OCI-LY7 (cell line): ENCODE data around the gene GXYLT1. TPM values are rescaled to one million over a fixed set of nuclear protein-coding genes. Genes with fewer than 3 reads are reported as not detected.

Experiments used
- BruUV-seq: library from RNA; stranded (reverse); fragments of 400-500 nt; replicated peaks from 2 replicates; lab custom pipeline; 2021; lab: Mats Ljungman, UMichigan
- CTCF ChIA-PET: fragments of 300-600 bp; sonication (Branson Sonifier 250); formaldehyde crosslinking; loops from one replicate; lab custom pipeline; 2022; ENCODE audit warnings: antibody characterized with exemption; ENCODE audit not compliant: unreplicated experiment; lab: Charles Lee
- POLR2A ChIA-PET: fragments of 300-600 bp; sonication (Branson Sonifier 250); formaldehyde crosslinking; loops from one replicate; lab custom pipeline; 2022; ENCODE audit warnings: antibody characterized with exemption; lab: Charles Lee
- DNase-seq: peaks from one replicate; pipeline ENCODE4 v3.0.0-alpha.2; 2015; ENCODE audit warnings: low spot score
- H2AFZ ChIP-seq: fragments of 200-600 bp; sonication (generic), shearing (Covaris generic); 2 replicates; pipeline ENCODE4 v1.6.1; 2014; ENCODE audit warnings: mild to moderate bottlenecking, antibody characterized with exemption, low read length, moderate library complexity
- H3K27ac ChIP-seq: fragments of 200-600 bp; sonication (generic); 2 replicates; pipeline ENCODE4 v1.5.1; 2014; ENCODE audit warnings: mixed run types, low read depth, mild to moderate bottlenecking, moderate library complexity, low read length, inconsistent platforms; ENCODE audit not compliant: poor library complexity, severe bottlenecking
- H3K36me3 ChIP-seq: fragments of 200-600 bp; sonication (generic); 2 replicates; pipeline ENCODE4 v1.6.1; 2014; ENCODE audit warnings: mild to moderate bottlenecking, antibody characterized with exemption, low read length, moderate library complexity, mixed read lengths; ENCODE audit not compliant: insufficient read depth
- H3K4me1 ChIP-seq: fragments of 200-600 bp; sonication (generic); 2 replicates; pipeline ENCODE4 v1.5.1; 2014; ENCODE audit warnings: mild to moderate bottlenecking, low read length; ENCODE audit not compliant: insufficient read depth, poor library complexity, severe bottlenecking
- H3K4me2 ChIP-seq: fragments of 200-600 bp; sonication (generic); 2 replicates; pipeline ENCODE4 v1.6.1; 2014; ENCODE audit warnings: mild to moderate bottlenecking, low read length
- H3K4me3 ChIP-seq: fragments of 200-600 bp; sonication (generic); 2 replicates; pipeline ENCODE4 v1.5.1; 2014; ENCODE audit warnings: mild to moderate bottlenecking, low read depth, low read length; ENCODE audit not compliant: poor library complexity, severe bottlenecking
- H3K79me2 ChIP-seq: fragments of 200-600 bp; sonication (generic); 2 replicates; pipeline ENCODE4 v1.6.1; 2016; ENCODE audit warnings: low read depth, mild to moderate bottlenecking, low read length, moderate library complexity, mixed read lengths; ENCODE audit not compliant: insufficient read depth
- H3K9me2 ChIP-seq: fragments of 200-600 bp; sonication (generic); 2 replicates; pipeline ENCODE4 v1.6.1; 2016; ENCODE audit warnings: mild to moderate bottlenecking, low read length, mixed read lengths; ENCODE audit not compliant: insufficient read depth
- H3K9me3 ChIP-seq: fragments of 200-600 bp; sonication (generic); 2 replicates; pipeline ENCODE4 v1.6.1; 2014; ENCODE audit warnings: mild to moderate bottlenecking, mixed run types, low read length, mixed read lengths
- H4K20me1 ChIP-seq: fragments of 200-600 bp; sonication (generic); 2 replicates; pipeline ENCODE4 v1.6.1; 2014; ENCODE audit warnings: mild to moderate bottlenecking, antibody characterized with exemption, low read length, moderate library complexity, mixed read lengths; ENCODE audit not compliant: insufficient read depth
- EZH2phosphoT487 ChIP-seq: fragments of 200-600 bp; sonication (generic); IDR thresholded peaks from 2 replicates; pipeline ENCODE4 v1.6.1; 2018; ENCODE audit warnings: low read depth, borderline replicate concordance, mild to moderate bottlenecking, mixed run types, antibody characterized with exemption, low read length, moderate library complexity, mixed read lengths
- intact Hi-C: fragments of 100-400 bp; cut with micrococcal nuclease; formaldehyde crosslinking; loops from one replicate; pipeline ENCODE4 v1.10.0; 2022; ENCODE audit not compliant: unreplicated experiment
- total RNA-seq, 2 experiments: library from RNA; depleted of rRNA in 1 of 2; stranded (reverse); fragments of >200 nt in 1 of 2; shearing (Covaris generic) in 1 of 2; gene quantifications; 2 replicates each; pipeline ENCODE4 v1.2.3, GENCODE V29; 2014 to 2022
- TF ChIP-seq, protein P1 (sequence below): fragments of 200-600 bp; sonication (generic); conservative IDR thresholded peaks from 2 replicates; pipeline ENCODE4 v1.5.1; 2014; ENCODE audit warnings: mild to moderate bottlenecking, antibody characterized with exemption, low read length, moderate library complexity, mixed read lengths

GXYLT1 gene
- total RNA-seq, 2 experiments from 2014 or later: 9.0 to 11.1 TPM

DNA sequence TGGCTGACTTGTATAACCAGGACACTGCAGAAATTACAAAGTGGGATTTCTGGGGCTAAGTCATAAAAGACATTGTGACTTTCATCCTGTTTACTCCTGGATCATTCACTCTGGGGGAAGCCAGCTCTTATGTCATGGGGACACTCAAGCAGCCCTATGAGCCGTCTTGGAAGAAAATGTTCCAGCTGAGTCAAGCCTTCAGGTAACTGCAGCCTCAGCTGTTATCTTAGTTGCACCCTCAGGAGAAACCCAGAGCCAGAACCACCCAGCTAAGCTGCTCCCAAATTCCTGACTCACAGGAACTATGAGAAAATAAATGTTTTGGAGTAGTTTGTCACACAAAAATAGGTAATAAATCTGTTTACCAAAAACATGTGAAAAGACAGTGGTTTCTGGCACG lies 43.1 kb upstream of the GXYLT1 start:
- Histone ChIP-seq H3K4me1 (peaks cover 12% of the 10 kb centered on the region), H3K4me3 (no peak overlapping the region), H3K36me3 (peaks cover 5% of the 10 kb centered on the region; the same call in 1 of the 2 replicates), H3K79me2 (no peaks in the 10 kb centered on the region), H4K20me1 (no peaks in the 10 kb centered on the region), H3K9me2 (no peaks in the 10 kb centered on the region), H3K27ac (no peak overlapping the region), H2AFZ (no peak overlapping the region), H3K4me2 (no peak overlapping the region), H3K9me3 (no peaks in the 10 kb centered on the region)
- intact Hi-C loops: no loop called here
- POLR2A ChIA-PET: interaction anchor here (0.6 to 1.4 kb wide), 6 partner anchors 9 to 1632 kb away, joined by 3 to 6 read pairs (median 3); no protein-coding TSS in a partner anchor
- no TSS peak for BruUV-seq
- DNase-seq: no peak
- CTCF ChIA-PET: no interaction called here
- no peak for TF ChIP-seq EZH2phosphoT487
- TF ChIP-seq, protein P1, sequence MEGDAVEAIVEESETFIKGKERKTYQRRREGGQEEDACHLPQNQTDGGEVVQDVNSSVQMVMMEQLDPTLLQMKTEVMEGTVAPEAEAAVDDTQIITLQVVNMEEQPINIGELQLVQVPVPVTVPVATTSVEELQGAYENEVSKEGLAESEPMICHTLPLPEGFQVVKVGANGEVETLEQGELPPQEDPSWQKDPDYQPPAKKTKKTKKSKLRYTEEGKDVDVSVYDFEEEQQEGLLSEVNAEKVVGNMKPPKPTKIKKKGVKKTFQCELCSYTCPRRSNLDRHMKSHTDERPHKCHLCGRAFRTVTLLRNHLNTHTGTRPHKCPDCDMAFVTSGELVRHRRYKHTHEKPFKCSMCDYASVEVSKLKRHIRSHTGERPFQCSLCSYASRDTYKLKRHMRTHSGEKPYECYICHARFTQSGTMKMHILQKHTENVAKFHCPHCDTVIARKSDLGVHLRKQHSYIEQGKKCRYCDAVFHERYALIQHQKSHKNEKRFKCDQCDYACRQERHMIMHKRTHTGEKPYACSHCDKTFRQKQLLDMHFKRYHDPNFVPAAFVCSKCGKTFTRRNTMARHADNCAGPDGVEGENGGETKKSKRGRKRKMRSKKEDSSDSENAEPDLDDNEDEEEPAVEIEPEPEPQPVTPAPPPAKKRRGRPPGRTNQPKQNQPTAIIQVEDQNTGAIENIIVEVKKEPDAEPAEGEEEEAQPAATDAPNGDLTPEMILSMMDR: no peak

DNA sequence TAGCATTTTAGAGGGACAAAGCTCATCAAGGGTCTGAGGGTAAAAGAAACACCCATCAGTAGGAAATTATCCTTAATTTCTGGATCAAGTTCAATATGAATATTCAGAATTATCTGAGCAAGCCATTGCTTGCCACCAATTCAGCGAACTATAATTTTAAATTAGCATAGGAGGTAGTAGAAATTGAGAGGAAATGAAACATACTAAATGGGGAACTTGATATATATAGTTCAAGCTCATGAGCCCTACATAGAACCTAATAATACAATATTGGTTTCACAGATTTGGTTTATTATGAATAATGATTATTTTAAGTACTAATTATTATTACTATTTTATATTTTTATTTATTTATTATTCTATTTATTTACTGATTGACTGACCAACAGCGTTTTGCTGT lies 42.1 kb upstream of the GXYLT1 start:
- ChIA-PET POLR2A (interaction anchor here (0.7 to 1.2 kb wide), 2 partner anchors 35 to 253 kb away, joined by 3 read pairs; no protein-coding TSS in a partner anchor), CTCF (no interaction called here)
- BruUV-seq: no TSS peak
- Histone ChIP-seq H4K20me1 (no peaks in the 10 kb centered on the region), H3K4me1 (peaks cover 12% of the 10 kb centered on the region), H3K27ac (no peak overlapping the region), H3K36me3 (no peaks in the 10 kb centered on the region), H3K79me2 (no peaks in the 10 kb centered on the region), H3K9me2 (no peaks in the 10 kb centered on the region), H3K9me3 (no peaks in the 10 kb centered on the region), H2AFZ (no peak overlapping the region), H3K4me3 (no peak overlapping the region), H3K4me2 (peak overlapping the region; percentile 35; the same call in 1 of the 2 replicates)
- intact Hi-C loops: no loop called here
- no peak for DNase-seq
- TF ChIP-seq, protein P1: no peak
- no peak for TF ChIP-seq EZH2phosphoT487

DNA sequence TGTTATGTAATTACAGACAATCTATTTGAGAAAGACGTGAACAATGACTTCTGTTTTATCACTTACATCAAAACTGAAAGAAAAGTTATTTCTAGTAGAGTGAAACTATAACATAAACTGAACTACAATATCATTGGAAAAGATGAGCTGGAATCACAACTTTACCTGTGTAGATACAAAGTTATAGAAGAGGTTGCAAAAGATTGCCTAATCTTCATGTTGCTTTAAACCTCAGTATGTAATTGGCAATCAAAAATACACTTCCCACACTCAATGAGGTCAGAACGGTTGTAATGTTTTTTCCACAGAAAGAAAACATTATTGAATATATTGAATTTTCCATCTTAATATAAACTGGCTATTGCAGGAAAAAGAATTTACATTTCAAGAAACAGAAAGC lies 37.7 kb upstream of the GXYLT1 start:
- H3K4me2 ChIP-seq: no peak overlapping the region
- ChIA-PET POLR2A (interaction anchor here (0.9 kb wide), 1 partner anchor 21 kb away, joined by 3 read pairs; no protein-coding TSS in a partner anchor), CTCF (no interaction called here)
- no peak overlapping the region for H3K4me3 ChIP-seq
- BruUV-seq: no TSS peak
- H4K20me1 ChIP-seq: no peaks in the 10 kb centered on the region
- H3K36me3 ChIP-seq: no peaks in the 10 kb centered on the region
- H3K79me2 ChIP-seq: no peaks in the 10 kb centered on the region
- no peaks in the 10 kb centered on the region for H3K9me3 ChIP-seq
- H3K27ac ChIP-seq: no peak overlapping the region
- TF ChIP-seq, protein P1: no peak
- TF ChIP-seq EZH2phosphoT487: no peak
- no peak overlapping the region for H2AFZ ChIP-seq
- H3K9me2 ChIP-seq: no peaks in the 10 kb centered on the region
- H3K4me1 ChIP-seq: peaks cover 11% of the 10 kb centered on the region
- intact Hi-C loops: no loop called here
- DNase-seq: no peak
